Prostate gland (tissue), 2 donors: ENCODE results near the gene BRD2. TPM values are rescaled to one million over a fixed set of nuclear protein-coding genes. Genes with fewer than 3 reads are reported as not detected.

Experiments
- DNase-seq: peaks from one replicate; pipeline ENCODE4 v3.0.0-alpha.2; 2019; ENCODE audit warnings: low spot score
- H3K27ac ChIP-seq, 2 donors: fragments of 200-600 bp; sonication (generic); 2 replicates each; pipeline ENCODE4 v1.5.1; 2017 to 2019
- H3K27me3 ChIP-seq: fragments of 200-600 bp; sonication (generic); replicated peaks from 2 replicates; pipeline ENCODE4 v1.5.1; 2019; ENCODE audit not compliant: insufficient read depth
- H3K36me3 ChIP-seq, 2 donors: fragments of 200-600 bp; sonication (generic); 1 replicate in 1 of 2; 2 replicates in 1 of 2; pipeline versions ENCODE4 v1.5.1 to v1.8.1; 2017 to 2019
- H3K4me1 ChIP-seq: fragments of 200-600 bp; sonication (generic); replicated peaks from 2 replicates; pipeline ENCODE4 v1.5.1; 2019
- H3K4me3 ChIP-seq, 2 donors: fragments of 200-600 bp; sonication (generic); 2 replicates each; pipeline ENCODE4 v1.5.1; 2017 to 2019
- H3K9me3 ChIP-seq: fragments of 200-600 bp; sonication (generic); 2 replicates; pipeline ENCODE4 v1.5.1; 2017
- POLR2A ChIP-seq: fragments of 450-650 bp; IDR thresholded peaks from one replicate; pipeline ENCODE4 v1.6.1; 2016; ENCODE audit warnings: antibody characterized with exemption, mild to moderate bottlenecking
- POLR2AphosphoS5 ChIP-seq: sonication (generic); formaldehyde crosslinking; IDR thresholded peaks from one replicate; pipeline ENCODE4 v1.6.1; 2017; ENCODE audit warnings: antibody characterized with exemption
- whole genome bisulfite sequencing: methylation state at CpG from one replicate; pipeline ENCODE4 v1.1.5; 2018; 5-methylcytosine and 5-hydroxymethylcytosine counted together
- intact Hi-C: fragments of 100-400 bp; cut with DNase I; formaldehyde crosslinking; loops from one replicate; pipeline ENCODE4 v1.14.2; 2022
- total RNA-seq, 2 donors: library from RNA; depleted of rRNA; stranded (reverse); fragments of >200 nt; gene quantifications; one replicate each; pipeline ENCODE4 v1.1.0, GENCODE V29; 2016
- TF ChIP-seq, protein P1 (sequence below), 4 experiments: fragments of 200-600 bp in 2 of 4; fragments of 450-650 bp in 2 of 4; sonication (generic) in 2 of 4; IDR thresholded peaks; 1 replicate in 3 of 4; 2 replicates in 1 of 4; pipeline ENCODE4 v1.5.1; 2016 to 2019; ENCODE audit warnings: antibody characterized with exemption in 4 of 4, mild to moderate bottlenecking in 2 of 4, moderate library complexity in 2 of 4

Gene BRD2
- total RNA-seq, 2 donors from 2014 or later: 153 to 252 TPM

DNA sequence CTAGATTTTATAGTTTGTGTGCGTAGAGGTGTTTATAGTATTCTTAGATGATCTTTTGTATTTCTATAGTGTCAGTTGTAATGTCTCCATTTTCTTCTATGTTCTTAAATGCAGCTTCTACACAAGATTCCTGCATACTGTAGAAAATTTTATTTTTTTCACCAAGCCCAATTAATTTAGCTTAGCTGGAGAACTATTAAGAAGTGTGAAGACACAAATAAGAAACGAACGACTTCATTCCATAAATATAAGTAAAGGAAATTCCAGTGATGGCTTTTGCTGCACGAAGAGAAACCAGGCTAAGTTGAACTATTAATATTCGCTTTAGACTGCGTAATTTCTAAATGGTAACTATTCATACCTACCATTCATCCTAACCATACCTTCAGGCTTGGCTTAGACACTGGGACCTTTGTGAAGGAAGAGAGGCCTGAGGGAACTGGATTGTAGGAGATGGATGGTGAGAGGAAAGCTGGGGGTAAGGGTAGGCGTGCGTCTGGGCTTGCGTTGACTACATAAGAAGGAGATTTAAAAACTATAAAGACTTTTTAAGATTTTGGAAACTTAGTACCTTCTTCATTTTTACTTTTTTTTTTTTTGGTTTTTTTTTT is 25.1 kb downstream of the BRD2 start:
- Histone ChIP-seq H3K4me1 (no peaks in the 10 kb centered on the region), H3K27me3 (no peaks in the 10 kb centered on the region), H3K27ac (no peak overlapping the region), H3K9me3 (no peaks in the 10 kb centered on the region), H3K36me3 (no peaks in the 10 kb centered on the region), H3K4me3 (no peak overlapping the region)
- WGBS: 87% methylated on average over 9 of the region's 9 CpGs
- TF ChIP-seq POLR2A (no peak), POLR2AphosphoS5 (no peak)
- TF ChIP-seq, protein P1, sequence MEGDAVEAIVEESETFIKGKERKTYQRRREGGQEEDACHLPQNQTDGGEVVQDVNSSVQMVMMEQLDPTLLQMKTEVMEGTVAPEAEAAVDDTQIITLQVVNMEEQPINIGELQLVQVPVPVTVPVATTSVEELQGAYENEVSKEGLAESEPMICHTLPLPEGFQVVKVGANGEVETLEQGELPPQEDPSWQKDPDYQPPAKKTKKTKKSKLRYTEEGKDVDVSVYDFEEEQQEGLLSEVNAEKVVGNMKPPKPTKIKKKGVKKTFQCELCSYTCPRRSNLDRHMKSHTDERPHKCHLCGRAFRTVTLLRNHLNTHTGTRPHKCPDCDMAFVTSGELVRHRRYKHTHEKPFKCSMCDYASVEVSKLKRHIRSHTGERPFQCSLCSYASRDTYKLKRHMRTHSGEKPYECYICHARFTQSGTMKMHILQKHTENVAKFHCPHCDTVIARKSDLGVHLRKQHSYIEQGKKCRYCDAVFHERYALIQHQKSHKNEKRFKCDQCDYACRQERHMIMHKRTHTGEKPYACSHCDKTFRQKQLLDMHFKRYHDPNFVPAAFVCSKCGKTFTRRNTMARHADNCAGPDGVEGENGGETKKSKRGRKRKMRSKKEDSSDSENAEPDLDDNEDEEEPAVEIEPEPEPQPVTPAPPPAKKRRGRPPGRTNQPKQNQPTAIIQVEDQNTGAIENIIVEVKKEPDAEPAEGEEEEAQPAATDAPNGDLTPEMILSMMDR (IDR thresholded peaks at IDR 0.05): no peak
- no peak for DNase-seq
- intact Hi-C loops: no loop called here

- intact Hi-C loops: no loop called here
- 31% methylated on average over 2 of the region's 2 CpGs for WGBS
- no peaks in the 10 kb centered on the region for H3K27me3 ChIP-seq
- no peak overlapping the region for H3K27ac ChIP-seq
- H3K4me1 ChIP-seq: no peaks in the 10 kb centered on the region
- no peaks in the 10 kb centered on the region for H3K9me3 ChIP-seq
- H3K4me3 ChIP-seq: no peak overlapping the region
- no peaks in the 10 kb centered on the region for H3K36me3 ChIP-seq
- DNase-seq: no peak
- TF ChIP-seq POLR2AphosphoS5: no peak
These were observed 27.1 kb downstream of the BRD2 start for GRCh38 chr6:32995448-32995847.

DNA sequence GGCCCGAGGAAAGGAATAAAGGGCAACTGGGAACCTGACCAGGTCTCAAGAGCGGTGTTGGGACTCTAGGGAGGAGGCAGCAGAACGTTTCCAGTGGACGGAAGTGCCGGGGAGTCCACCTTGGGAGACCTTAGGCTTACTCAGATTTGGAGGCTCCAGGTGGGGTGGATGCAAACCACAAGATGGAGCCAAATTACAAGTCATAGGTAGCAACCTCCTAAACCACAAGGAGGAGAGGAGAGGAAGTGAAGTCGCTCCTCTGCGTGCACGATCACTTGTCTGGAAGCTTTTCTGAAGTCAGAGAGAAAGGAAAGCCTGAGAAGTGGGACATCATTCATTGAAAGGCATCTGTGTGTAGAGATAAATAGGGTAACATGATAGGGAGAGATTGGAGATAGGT is 31.7 kb downstream of the BRD2 start:
- no peaks in the 10 kb centered on the region for H3K4me1 ChIP-seq
- no peaks in the 10 kb centered on the region for H3K27me3 ChIP-seq
- no peak overlapping the region for H3K27ac ChIP-seq
- no peak overlapping the region for H3K4me3 ChIP-seq
- WGBS: 42% methylated on average over 8 of the region's 8 CpGs
- no peak for DNase-seq
- no peaks in the 10 kb centered on the region for H3K36me3 ChIP-seq
- TF ChIP-seq POLR2AphosphoS5: no peak
- TF ChIP-seq, protein P1 (IDR thresholded peaks at IDR 0.05): peak in 2 of 4 experiments; percentile 12 to 27
- H3K9me3 ChIP-seq: no peaks in the 10 kb centered on the region
- intact Hi-C loops: no loop called here

DNA sequence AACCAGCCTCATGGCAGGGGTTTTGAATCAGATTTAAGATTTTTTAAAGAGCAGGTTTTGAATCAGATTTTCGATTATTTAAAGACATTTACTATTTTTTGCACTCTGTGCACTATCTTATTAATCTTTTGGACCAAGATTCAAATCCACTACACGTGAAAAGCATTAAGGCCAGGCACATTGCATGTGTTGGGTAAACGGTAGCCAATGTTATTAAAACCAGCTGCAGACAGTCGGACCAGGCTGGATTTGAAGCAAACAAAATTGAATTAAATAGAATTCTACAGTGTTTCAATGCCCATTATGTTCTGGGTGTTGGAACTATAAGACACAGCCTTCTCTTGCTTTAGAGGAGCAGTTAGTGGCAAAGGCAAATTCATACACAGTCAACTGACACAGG is 33.3 kb downstream of the BRD2 start:
- no peaks in the 10 kb centered on the region for H3K36me3 ChIP-seq
- 41% methylated on average over 4 of the region's 4 CpGs for WGBS
- no peak for TF ChIP-seq POLR2A
- no peak for TF ChIP-seq POLR2AphosphoS5
- TF ChIP-seq, protein P1 (IDR thresholded peaks at IDR 0.05): no peak
- H3K27ac ChIP-seq: no peak overlapping the region
- intact Hi-C loops: no loop called here
- no peaks in the 10 kb centered on the region for H3K4me1 ChIP-seq
- no peak overlapping the region for H3K4me3 ChIP-seq
- no peaks in the 10 kb centered on the region for H3K27me3 ChIP-seq
- no peaks in the 10 kb centered on the region for H3K9me3 ChIP-seq
- no peak for DNase-seq

DNA sequence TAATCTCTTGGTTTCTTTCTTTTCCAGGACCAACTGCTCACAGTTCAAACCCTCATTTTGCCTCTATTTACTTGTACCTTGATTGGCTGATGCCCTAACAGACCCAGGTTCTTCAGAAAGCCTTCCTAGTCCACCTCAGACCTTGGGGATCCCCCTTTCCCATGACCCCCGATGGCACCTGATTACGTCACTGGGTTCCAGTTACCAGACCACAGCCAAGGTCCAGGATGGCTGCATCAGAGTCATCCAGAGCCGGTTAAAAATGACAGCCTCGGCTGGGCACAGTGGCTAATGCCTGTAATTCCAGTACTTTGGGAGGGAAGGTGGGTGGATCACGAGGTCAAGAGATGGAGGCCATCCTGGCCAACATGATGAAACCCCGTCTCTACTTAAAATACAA is 36.5 kb downstream of the BRD2 start:
- Histone ChIP-seq H3K27ac (no peak overlapping the region), H3K27me3 (no peaks in the 10 kb centered on the region), H3K9me3 (no peaks in the 10 kb centered on the region), H3K36me3 (no peaks in the 10 kb centered on the region), H3K4me1 (no peaks in the 10 kb centered on the region), H3K4me3 (no peak overlapping the region)
- DNase-seq: no peak
- 88% methylated on average over 6 of the region's 6 CpGs for WGBS
- intact Hi-C loops: no loop called here
- TF ChIP-seq, protein P1 (IDR thresholded peaks at IDR 0.05): no peak
- no peak for TF ChIP-seq POLR2A
